Measurements from ENCODE around the gene MRPS18A.
"Not testable (repeated sequence)": the region's sequence is repeated elsewhere in the genome, so short reads cannot be mapped to it uniquely, and the experiment has no call there.

MRPS18A gene

GRCh38 chr6:43717822-43718221 is 30.2 kb upstream of the MRPS18A start:
- no peak for DNase-seq (ENCODE audit: low read depth in 2 of 2, low spot score in 1 of 2)

- DNase-seq (ENCODE audit: low read depth in 2 of 2, low spot score in 1 of 2) = no peak
Observed at GRCh38 chr6:43717389-43717788, 29.8 kb upstream of the MRPS18A start.

- no peak for DNase-seq (ENCODE audit: low read depth in 2 of 2, low spot score in 1 of 2)
Observed at GRCh38 chr6:43716099-43716498, 28.5 kb upstream of the MRPS18A start.

- DNase-seq (ENCODE audit: low read depth in 2 of 2, low spot score in 1 of 2) = no peak
Observed at GRCh38 chr6:43715056-43715788, 27.6 kb upstream of the MRPS18A start.

- no peak for DNase-seq (ENCODE audit: low read depth in 2 of 2, low spot score in 1 of 2)
Observed at GRCh38 chr6:43714311-43715055, 26.9 kb upstream of the MRPS18A start.

GRCh38 chr6:43713643-43714310 is 26.2 kb upstream of the MRPS18A start:
- no peak for DNase-seq (ENCODE audit: low read depth in 2 of 2, low spot score in 1 of 2)

- DNase-seq (ENCODE audit: low read depth in 2 of 2, low spot score in 1 of 2) = no peak
Observed at GRCh38 chr6:43712579-43712978, 25.0 kb upstream of the MRPS18A start.

GRCh38 chr6:43710576-43710975 is 23.0 kb upstream of the MRPS18A start:
- DNase-seq (ENCODE audit: low read depth in 2 of 2, low spot score in 1 of 2) = no peak

- no peak for DNase-seq (ENCODE audit: low read depth in 2 of 2, low spot score in 1 of 2)
Observed at GRCh38 chr6:43709654-43710303, 22.2 kb upstream of the MRPS18A start.

- DNase-seq (ENCODE audit: low read depth in 2 of 2, low spot score in 1 of 2) = no peak
Observed at GRCh38 chr6:43708860-43709653, 21.5 kb upstream of the MRPS18A start.

- no peak for DNase-seq (ENCODE audit: low read depth in 2 of 2, low spot score in 1 of 2)
Observed at GRCh38 chr6:43707767-43708166, 20.2 kb upstream of the MRPS18A start.

- no peak for DNase-seq (ENCODE audit: low read depth in 2 of 2, low spot score in 1 of 2)
Observed at GRCh38 chr6:43707269-43707668, 19.7 kb upstream of the MRPS18A start.

- DNase-seq (ENCODE audit: low read depth in 2 of 2, low spot score in 1 of 2) = no peak
Observed at GRCh38 chr6:43706788-43707187, 19.2 kb upstream of the MRPS18A start.

GRCh38 chr6:43705996-43706395 is 18.4 kb upstream of the MRPS18A start:
- no peak for DNase-seq (ENCODE audit: low read depth in 2 of 2, low spot score in 1 of 2)

- no peak for DNase-seq (ENCODE audit: low read depth in 2 of 2, low spot score in 1 of 2)
Observed at GRCh38 chr6:43703512-43704429, 16.2 kb upstream of the MRPS18A start.

- DNase-seq (ENCODE audit: low read depth in 2 of 2, low spot score in 1 of 2) = no peak
Observed at GRCh38 chr6:43702534-43703440, 15.2 kb upstream of the MRPS18A start.

GRCh38 chr6:43702171-43702533 is 14.6 kb upstream of the MRPS18A start:
- no peak for DNase-seq (ENCODE audit: low read depth in 2 of 2, low spot score in 1 of 2)

GRCh38 chr6:43700939-43701560 is 13.5 kb upstream of the MRPS18A start:
- not testable (repeated sequence) for DNase-seq (ENCODE audit: low read depth in 2 of 2, low spot score in 1 of 2)

Data from stimulated activated CD8-positive, alpha-beta memory T cell treated with anti-CD3 and anti-CD28 coated beads, Interleukin-4, amount 100 ng/mL, for 4 hours (primary cell).